HUES48 (cell line): ENCODE data around the gene MMP26.

Experiments used
- H3K27ac ChIP-seq: one replicate; pipeline ENCODE4 v1.7.0; 2013; ENCODE audit warnings: low read depth, low read length, inconsistent platforms
- H3K27me3 ChIP-seq: 2 replicates; pipeline ENCODE4 v1.6.1; 2013; ENCODE audit warnings: mild to moderate bottlenecking, low read length; ENCODE audit not compliant: control insufficient read depth, insufficient read depth
- H3K36me3 ChIP-seq: 2 replicates; pipeline ENCODE4 v1.6.1; 2013; ENCODE audit warnings: low read length; ENCODE audit not compliant: control insufficient read depth, insufficient read depth
- H3K4me1 ChIP-seq: 2 replicates; pipeline ENCODE4 v1.6.1; 2013; ENCODE audit warnings: mild to moderate bottlenecking, low read length; ENCODE audit not compliant: control insufficient read depth, insufficient read depth
- H3K4me3 ChIP-seq: 2 replicates; pipeline ENCODE4 v1.5.1; 2013; ENCODE audit warnings: mild to moderate bottlenecking, low read depth, low read length
- H3K9ac ChIP-seq: 2 replicates; pipeline ENCODE4 v1.6.1; 2013; ENCODE audit warnings: mild to moderate bottlenecking, low read depth, low read length, moderate library complexity
- H3K9me3 ChIP-seq: 2 replicates; pipeline ENCODE4 v1.6.1; 2013; ENCODE audit warnings: low read length; ENCODE audit not compliant: control insufficient read depth, insufficient read depth

Gene MMP26

GRCh38 chr11:4704054-4704789 lies at the start of gene MMP26:
TSS of gene MMP26 (plus strand) at chr11:4704784.
- Histone ChIP-seq H3K27ac (peak within 1 kb of the TSS; percentile 89), H3K4me1 (peaks cover 18% of the 10 kb centered on the region), H3K36me3 (no peaks in the 10 kb centered on the region), H3K27me3 (no peaks in the 10 kb centered on the region), H3K9me3 (no peaks in the 10 kb centered on the region), H3K4me3 (peak within 1 kb of the TSS; percentile 41; the same call in 1 of the 2 replicates), H3K9ac (no peak within 1 kb of the TSS)

- Histone ChIP-seq H3K9ac (no peak overlapping the region), H3K9me3 (no peaks in the 10 kb centered on the region), H3K27ac (no peak overlapping the region), H3K4me3 (no peak overlapping the region), H3K36me3 (no peaks in the 10 kb centered on the region), H3K4me1 (no peaks in the 10 kb centered on the region), H3K27me3 (no peaks in the 10 kb centered on the region)
Observed at GRCh38 chr11:4658629-4659445, 45.7 kb upstream of the MMP26 start.

- H3K9me3 ChIP-seq = no peaks in the 10 kb centered on the region
- no peaks in the 10 kb centered on the region for H3K4me1 ChIP-seq
- no peak overlapping the region for H3K4me3 ChIP-seq
- no peak overlapping the region for H3K27ac ChIP-seq
- no peaks in the 10 kb centered on the region for H3K27me3 ChIP-seq
- no peaks in the 10 kb centered on the region for H3K36me3 ChIP-seq
- no peak overlapping the region for H3K9ac ChIP-seq
Observed at GRCh38 chr11:4662876-4663275, 41.7 kb upstream of the MMP26 start.

GRCh38 chr11:4664183-4664582 lies 40.4 kb upstream of the MMP26 start:
- H3K27ac ChIP-seq = no peak overlapping the region
- H3K4me3 ChIP-seq = no peak overlapping the region
- H3K9ac ChIP-seq = no peak overlapping the region
- H3K36me3 ChIP-seq = no peaks in the 10 kb centered on the region
- H3K4me1 ChIP-seq = no peaks in the 10 kb centered on the region
- H3K27me3 ChIP-seq = no peaks in the 10 kb centered on the region
- no peaks in the 10 kb centered on the region for H3K9me3 ChIP-seq

- Histone ChIP-seq H3K36me3 (no peaks in the 10 kb centered on the region), H3K9ac (no peak overlapping the region), H3K27me3 (no peaks in the 10 kb centered on the region)
Observed at GRCh38 chr11:4664786-4665185, 39.8 kb upstream of the MMP26 start.

GRCh38 chr11:4665424-4665823 lies 39.2 kb upstream of the MMP26 start:
- H3K36me3 ChIP-seq = no peaks in the 10 kb centered on the region
- H3K27ac ChIP-seq = no peak overlapping the region
- no peak overlapping the region for H3K4me3 ChIP-seq
- no peaks in the 10 kb centered on the region for H3K27me3 ChIP-seq
- H3K9me3 ChIP-seq = no peaks in the 10 kb centered on the region
- no peak overlapping the region for H3K9ac ChIP-seq
- H3K4me1 ChIP-seq = no peaks in the 10 kb centered on the region

More at GRCh38 chr11:4664786-4665185, 39.8 kb upstream of the MMP26 start:
- H3K9me3 ChIP-seq = no peaks in the 10 kb centered on the region
- H3K4me1 ChIP-seq = no peaks in the 10 kb centered on the region
- H3K27ac ChIP-seq = no peak overlapping the region
- H3K4me3 ChIP-seq = no peak overlapping the region

GRCh38 chr11:4671741-4672140 lies 32.8 kb upstream of the MMP26 start:
- Histone ChIP-seq H3K9ac (no peak overlapping the region), H3K9me3 (no peaks in the 10 kb centered on the region), H3K27ac (no peak overlapping the region), H3K36me3 (no peaks in the 10 kb centered on the region), H3K4me3 (no peak overlapping the region), H3K4me1 (no peaks in the 10 kb centered on the region), H3K27me3 (no peaks in the 10 kb centered on the region)

- no peaks in the 10 kb centered on the region for H3K36me3 ChIP-seq
- H3K9me3 ChIP-seq = no peaks in the 10 kb centered on the region
- H3K4me3 ChIP-seq = no peak overlapping the region
- no peaks in the 10 kb centered on the region for H3K4me1 ChIP-seq
- no peak overlapping the region for H3K27ac ChIP-seq
- H3K27me3 ChIP-seq = no peaks in the 10 kb centered on the region
- no peak overlapping the region for H3K9ac ChIP-seq
Observed at GRCh38 chr11:4672470-4672869, 32.1 kb upstream of the MMP26 start.

GRCh38 chr11:4673781-4674180 lies 30.8 kb upstream of the MMP26 start:
- no peaks in the 10 kb centered on the region for H3K36me3 ChIP-seq
- H3K27me3 ChIP-seq = no peaks in the 10 kb centered on the region
- H3K9ac ChIP-seq = no peak overlapping the region
- H3K9me3 ChIP-seq = no peaks in the 10 kb centered on the region
- H3K4me1 ChIP-seq = no peaks in the 10 kb centered on the region
- no peak overlapping the region for H3K27ac ChIP-seq
- no peak overlapping the region for H3K4me3 ChIP-seq

GRCh38 chr11:4677948-4678347 lies 26.6 kb upstream of the MMP26 start:
- Histone ChIP-seq H3K9ac (no peak overlapping the region), H3K9me3 (no peaks in the 10 kb centered on the region), H3K4me1 (no peaks in the 10 kb centered on the region), H3K27ac (no peak overlapping the region), H3K36me3 (no peaks in the 10 kb centered on the region), H3K27me3 (no peaks in the 10 kb centered on the region), H3K4me3 (no peak overlapping the region)

GRCh38 chr11:4680341-4680740 lies 24.2 kb upstream of the MMP26 start:
- H3K9me3 ChIP-seq = no peaks in the 10 kb centered on the region
- H3K27ac ChIP-seq = no peak overlapping the region
- no peaks in the 10 kb centered on the region for H3K27me3 ChIP-seq
- H3K4me1 ChIP-seq = no peaks in the 10 kb centered on the region
- H3K4me3 ChIP-seq = no peak overlapping the region
- no peaks in the 10 kb centered on the region for H3K36me3 ChIP-seq
- no peak overlapping the region for H3K9ac ChIP-seq
